SK-N-SH (cell line): Measurements from ENCODE around the gene ZP2.

Experiments
- GABPA ChIP-seq: IDR thresholded peaks from 2 replicates; pipeline ENCODE4 v1.4.0; 2012; ENCODE audit warnings: low read depth, mild to moderate bottlenecking
- MXI1 ChIP-seq: IDR thresholded peaks from 2 replicates; pipeline ENCODE4 v1.6.1; 2012; ENCODE audit warnings: mild to moderate bottlenecking, low read depth, low read length, improper control_type of control experiment
- NFIC ChIP-seq: IDR thresholded peaks from 2 replicates; pipeline ENCODE4 v1.4.0; 2012; ENCODE audit warnings: borderline replicate concordance
- NRF1 ChIP-seq: IDR thresholded peaks from 2 replicates; pipeline ENCODE4 v1.6.1; 2012; ENCODE audit warnings: low read depth, mild to moderate bottlenecking, low read length
- POLR2AphosphoS5 ChIP-seq: IDR thresholded peaks from 2 replicates; pipeline ENCODE4 v1.6.1; 2012; ENCODE audit warnings: low read depth, low read length
- SIN3A ChIP-seq: IDR thresholded peaks from 2 replicates; pipeline ENCODE4 v1.6.1; 2012; ENCODE audit warnings: low read depth, mild to moderate bottlenecking, low read length, moderate library complexity, borderline replicate concordance
- SMC3 ChIP-seq: IDR thresholded peaks from 2 replicates; pipeline ENCODE4 v1.6.1; 2012; ENCODE audit warnings: low read depth, low read length, improper control_type of control experiment
- TAF1 ChIP-seq: IDR thresholded peaks from 2 replicates; pipeline ENCODE4 v1.6.1; 2012; ENCODE audit warnings: low read depth, mild to moderate bottlenecking, low read length, moderate library complexity, borderline replicate concordance
- TEAD4 ChIP-seq: IDR thresholded peaks from 2 replicates; pipeline ENCODE4 v1.4.0; 2012; ENCODE audit warnings: mild to moderate bottlenecking, borderline replicate concordance; ENCODE audit not compliant: insufficient read depth
- TF ChIP-seq, protein P1 (sequence below): fragments of 200-600 bp; sonication (generic); IDR thresholded peaks from 2 replicates; pipeline ENCODE4 v1.6.1; 2017; ENCODE audit warnings: antibody characterized with exemption, mild to moderate bottlenecking, moderate library complexity
- TF ChIP-seq, protein P2 (sequence below): IDR thresholded peaks from 2 replicates; pipeline ENCODE4 v1.4.0; 2012; ENCODE audit warnings: low read depth
- TF ChIP-seq, protein P3 (sequence below): IDR thresholded peaks from 2 replicates; pipeline ENCODE4 v1.4.0; 2012; ENCODE audit warnings: low read depth, borderline replicate concordance

- no peak for TF ChIP-seq NFIC
- no peak for TF ChIP-seq SIN3A
- TF ChIP-seq, protein P1, sequence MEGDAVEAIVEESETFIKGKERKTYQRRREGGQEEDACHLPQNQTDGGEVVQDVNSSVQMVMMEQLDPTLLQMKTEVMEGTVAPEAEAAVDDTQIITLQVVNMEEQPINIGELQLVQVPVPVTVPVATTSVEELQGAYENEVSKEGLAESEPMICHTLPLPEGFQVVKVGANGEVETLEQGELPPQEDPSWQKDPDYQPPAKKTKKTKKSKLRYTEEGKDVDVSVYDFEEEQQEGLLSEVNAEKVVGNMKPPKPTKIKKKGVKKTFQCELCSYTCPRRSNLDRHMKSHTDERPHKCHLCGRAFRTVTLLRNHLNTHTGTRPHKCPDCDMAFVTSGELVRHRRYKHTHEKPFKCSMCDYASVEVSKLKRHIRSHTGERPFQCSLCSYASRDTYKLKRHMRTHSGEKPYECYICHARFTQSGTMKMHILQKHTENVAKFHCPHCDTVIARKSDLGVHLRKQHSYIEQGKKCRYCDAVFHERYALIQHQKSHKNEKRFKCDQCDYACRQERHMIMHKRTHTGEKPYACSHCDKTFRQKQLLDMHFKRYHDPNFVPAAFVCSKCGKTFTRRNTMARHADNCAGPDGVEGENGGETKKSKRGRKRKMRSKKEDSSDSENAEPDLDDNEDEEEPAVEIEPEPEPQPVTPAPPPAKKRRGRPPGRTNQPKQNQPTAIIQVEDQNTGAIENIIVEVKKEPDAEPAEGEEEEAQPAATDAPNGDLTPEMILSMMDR, result no peak
- no peak for TF ChIP-seq SMC3
- TF ChIP-seq, protein P2, sequence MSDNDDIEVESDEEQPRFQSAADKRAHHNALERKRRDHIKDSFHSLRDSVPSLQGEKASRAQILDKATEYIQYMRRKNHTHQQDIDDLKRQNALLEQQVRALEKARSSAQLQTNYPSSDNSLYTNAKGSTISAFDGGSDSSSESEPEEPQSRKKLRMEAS, result no peak
- no peak for TF ChIP-seq TEAD4
- no peak for TF ChIP-seq MXI1
- no peak for TF ChIP-seq GABPA
- no peak for TF ChIP-seq NRF1
- TF ChIP-seq, protein P3, sequence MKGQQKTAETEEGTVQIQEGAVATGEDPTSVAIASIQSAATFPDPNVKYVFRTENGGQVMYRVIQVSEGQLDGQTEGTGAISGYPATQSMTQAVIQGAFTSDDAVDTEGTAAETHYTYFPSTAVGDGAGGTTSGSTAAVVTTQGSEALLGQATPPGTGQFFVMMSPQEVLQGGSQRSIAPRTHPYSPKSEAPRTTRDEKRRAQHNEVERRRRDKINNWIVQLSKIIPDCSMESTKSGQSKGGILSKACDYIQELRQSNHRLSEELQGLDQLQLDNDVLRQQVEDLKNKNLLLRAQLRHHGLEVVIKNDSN, result no peak
- no peak for TF ChIP-seq POLR2AphosphoS5
- TF ChIP-seq TAF1, result no peak
Observed at GRCh38 chr16:21253470-21253869, 42.1 kb upstream of the ZP2 start.
